DMS 273 (cell line): Measurements from ENCODE around the gene ZNF407.

ENCODE experiments used
- DNase-seq: peaks from one replicate; lab custom pipeline; 2025; ENCODE audit not compliant: unreplicated experiment; lab: John Stamatoyannopoulos, UW

The ZNF407 gene

DNA sequence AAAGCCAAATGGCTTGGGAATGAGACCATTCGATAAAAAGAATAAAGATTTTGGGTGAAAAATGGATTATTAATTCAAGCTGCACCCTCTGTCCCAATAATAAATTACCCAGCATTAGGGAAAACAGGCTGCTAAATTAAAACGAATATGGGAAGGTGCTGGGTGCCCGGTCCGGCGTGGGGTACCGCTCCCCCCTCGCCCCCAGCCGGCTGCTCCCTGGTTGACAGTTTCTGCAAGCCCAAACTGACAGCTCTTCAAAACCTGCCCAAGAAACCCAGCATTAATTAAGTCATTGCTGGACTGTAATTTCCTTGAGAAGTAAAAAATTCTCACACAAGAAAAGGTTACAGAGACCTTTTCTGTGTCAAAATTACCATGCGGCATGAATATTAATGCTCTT, 512.6 kb downstream of the ZNF407 start:
- DNase-seq: no peak

DNA sequence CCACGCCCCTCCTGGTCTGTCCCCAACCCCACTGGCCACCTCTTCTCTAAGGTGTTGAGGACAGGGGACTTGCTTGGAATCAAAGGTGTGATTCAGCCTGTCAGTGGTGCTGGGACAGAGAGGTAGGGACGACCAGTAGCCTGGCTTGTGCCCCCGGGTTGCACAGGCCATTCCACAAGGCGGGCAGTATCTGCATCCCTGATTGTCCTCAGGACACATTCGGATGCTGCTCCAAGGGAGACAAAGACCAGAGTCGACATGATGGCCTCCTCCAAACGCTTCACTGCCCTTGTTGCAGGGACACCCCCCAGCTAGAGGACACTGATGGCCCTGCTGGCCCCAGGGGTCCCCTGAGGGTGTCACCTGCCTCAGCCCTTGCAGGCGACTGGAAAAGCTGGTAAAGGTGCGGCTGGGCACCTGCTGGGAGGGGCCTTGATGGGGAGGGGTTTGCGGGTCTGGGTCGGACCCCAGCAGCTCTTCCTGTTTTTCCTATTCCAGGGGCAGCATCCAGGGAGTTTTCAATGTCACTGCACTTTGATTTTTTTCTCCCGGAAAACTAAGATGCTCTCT, 513.3 kb downstream of the ZNF407 start:
- DNase-seq: no peak

DNA sequence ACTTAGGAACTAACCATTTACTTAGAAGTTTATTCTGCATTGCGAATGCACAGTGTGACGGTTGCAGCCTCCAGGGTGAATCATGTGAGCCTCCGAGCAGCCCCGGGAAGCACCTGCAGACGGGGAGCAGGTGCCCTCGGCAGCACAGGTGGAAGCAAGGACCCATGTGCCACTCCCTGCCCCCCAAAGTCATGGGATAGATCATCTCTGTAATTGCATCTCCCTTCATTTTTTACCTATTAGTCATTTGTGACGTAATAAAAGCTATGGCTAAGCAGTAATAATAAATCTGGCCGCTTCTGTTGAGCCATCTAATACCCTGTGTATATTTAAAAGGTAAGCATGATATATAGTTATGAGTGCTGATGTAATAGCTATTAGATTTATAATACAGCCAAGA, 514.1 kb downstream of the ZNF407 start:
- DNase-seq: no peak

DNA sequence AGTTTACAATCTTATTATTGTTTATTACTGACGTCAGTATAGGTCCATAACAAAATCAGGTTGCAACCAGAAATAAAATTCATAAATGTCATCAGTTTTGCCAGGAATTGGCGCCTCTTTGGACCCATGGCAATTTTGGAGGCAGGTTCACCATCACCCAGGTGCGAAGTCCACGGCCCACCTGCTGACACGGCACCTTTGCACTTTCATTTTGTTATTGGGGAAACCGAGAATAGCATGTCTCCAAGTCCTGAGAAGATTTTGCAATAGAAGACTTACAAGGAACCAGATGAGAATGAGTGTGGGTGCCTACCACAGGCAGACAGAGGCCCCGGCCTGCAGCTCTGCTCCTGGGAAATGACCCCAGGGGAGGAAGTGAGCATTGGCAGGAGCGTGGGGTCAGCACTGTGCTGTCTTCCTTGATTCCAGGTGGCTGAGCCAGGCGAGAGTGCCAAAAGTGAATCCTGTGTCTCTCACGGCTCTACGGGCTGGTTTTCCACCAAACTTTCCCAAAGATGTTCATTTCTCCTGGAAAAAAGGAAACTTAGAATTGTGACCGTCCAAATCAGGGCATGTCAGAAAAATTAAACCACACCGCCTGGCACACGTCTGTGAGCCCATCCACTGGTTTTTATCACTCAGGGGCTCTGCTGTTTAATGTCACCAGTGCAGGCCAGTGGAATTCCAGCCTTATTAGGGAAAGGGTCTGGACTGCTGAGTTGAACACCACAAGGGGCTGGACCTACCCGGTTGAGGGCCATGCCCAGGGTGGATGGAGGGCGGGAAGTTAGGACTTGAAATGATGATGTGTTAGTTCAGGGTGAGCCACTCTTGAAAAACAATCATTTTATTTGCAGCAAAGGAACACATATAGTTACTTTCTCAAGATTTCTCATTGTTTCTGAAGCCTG, 514.8 kb downstream of the ZNF407 start:
- DNase-seq: no peak

DNA sequence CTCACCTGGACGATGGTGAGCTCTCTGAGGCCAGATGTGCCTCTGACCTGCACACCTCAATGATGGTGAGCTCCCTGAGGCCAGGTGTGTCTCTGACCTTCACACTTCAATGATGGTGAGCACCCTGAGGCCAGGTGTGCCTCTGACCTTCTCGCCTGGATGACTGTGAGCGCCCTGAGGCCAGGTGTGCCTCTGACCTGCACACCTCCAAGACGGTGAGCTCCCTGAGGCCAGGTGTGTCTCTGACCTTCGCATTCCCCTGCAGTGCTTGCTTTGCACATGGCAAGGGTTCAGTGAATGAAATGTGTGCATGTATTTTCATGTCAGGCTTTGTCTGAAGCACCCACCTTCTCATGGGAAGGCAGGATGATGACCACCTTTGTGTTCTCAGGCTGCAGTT, 515.8 kb downstream of the ZNF407 start:
- no peak for DNase-seq

DNA sequence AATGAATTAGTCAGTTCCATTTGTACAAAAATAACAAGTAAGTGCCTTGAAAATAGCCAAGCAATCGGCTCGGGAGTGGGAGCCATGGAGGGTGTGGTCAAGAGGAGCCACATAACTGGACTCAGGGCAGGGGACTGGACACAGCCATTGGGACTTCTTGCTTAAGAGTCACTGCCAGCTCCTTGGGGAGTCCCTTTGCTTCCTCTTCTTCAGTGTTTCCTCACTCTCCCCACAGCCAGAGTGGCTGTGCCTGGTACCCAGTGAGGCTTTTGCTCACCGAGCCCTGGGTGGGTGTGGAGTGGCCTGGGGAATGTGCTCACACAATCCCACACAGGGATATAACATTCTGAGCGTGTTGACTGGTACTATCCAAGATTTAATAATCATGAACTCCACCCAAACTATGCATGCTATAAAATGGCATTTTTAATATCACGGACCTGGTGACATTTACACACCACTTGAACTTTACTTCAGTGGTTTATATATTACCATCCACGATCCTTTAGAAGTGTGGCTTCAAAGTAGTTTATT, 516.6 kb downstream of the ZNF407 start:
- no peak for DNase-seq
